Right lobe of liver (tissue), 4 donors: Measurements from ENCODE around the gene ADRM1.

ENCODE experiments used
- POLR2A ChIP-seq: fragments of 450-650 bp; IDR thresholded peaks from one replicate; pipeline ENCODE4 v1.6.1; 2017; ENCODE audit warnings: antibody characterized with exemption, mild to moderate bottlenecking
- TF ChIP-seq, protein P1 (sequence below), 4 donors: fragments of 200-600 bp in 3 of 4; fragments of 450-650 bp in 1 of 4; IDR thresholded peaks; one replicate each; pipeline versions ENCODE4 v1.5.1 to v1.8.0; 2016 to 2022; ENCODE audit warnings: antibody characterized with exemption in 4 of 4, mild to moderate bottlenecking in 2 of 4
- donor health status: DM: no; HTN: no; CAD: no.
- donor health status: DM: no; HTN: no; CAD: no.
- donor health status: DM: no; HTN: yes; CAD: no.

- TF ChIP-seq, protein P1, sequence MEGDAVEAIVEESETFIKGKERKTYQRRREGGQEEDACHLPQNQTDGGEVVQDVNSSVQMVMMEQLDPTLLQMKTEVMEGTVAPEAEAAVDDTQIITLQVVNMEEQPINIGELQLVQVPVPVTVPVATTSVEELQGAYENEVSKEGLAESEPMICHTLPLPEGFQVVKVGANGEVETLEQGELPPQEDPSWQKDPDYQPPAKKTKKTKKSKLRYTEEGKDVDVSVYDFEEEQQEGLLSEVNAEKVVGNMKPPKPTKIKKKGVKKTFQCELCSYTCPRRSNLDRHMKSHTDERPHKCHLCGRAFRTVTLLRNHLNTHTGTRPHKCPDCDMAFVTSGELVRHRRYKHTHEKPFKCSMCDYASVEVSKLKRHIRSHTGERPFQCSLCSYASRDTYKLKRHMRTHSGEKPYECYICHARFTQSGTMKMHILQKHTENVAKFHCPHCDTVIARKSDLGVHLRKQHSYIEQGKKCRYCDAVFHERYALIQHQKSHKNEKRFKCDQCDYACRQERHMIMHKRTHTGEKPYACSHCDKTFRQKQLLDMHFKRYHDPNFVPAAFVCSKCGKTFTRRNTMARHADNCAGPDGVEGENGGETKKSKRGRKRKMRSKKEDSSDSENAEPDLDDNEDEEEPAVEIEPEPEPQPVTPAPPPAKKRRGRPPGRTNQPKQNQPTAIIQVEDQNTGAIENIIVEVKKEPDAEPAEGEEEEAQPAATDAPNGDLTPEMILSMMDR (IDR thresholded peaks at IDR 0.05): no peak
- no peak for TF ChIP-seq POLR2A
These were observed 29.6 kb downstream of the ADRM1 start for GRCh38 chr20:62332421-62332820.
